Measurements from ENCODE around the gene ATP8A2.

Gene ATP8A2

GRCh38 chr13:25874907-25875306, 503.1 kb downstream of the ATP8A2 start:
- no peak for TF ChIP-seq CTCF (IDR thresholded peaks at IDR 0.05)

GRCh38 chr13:25876247-25876646, 504.5 kb downstream of the ATP8A2 start:
- TF ChIP-seq CTCF (IDR thresholded peaks at IDR 0.05): no peak

- TF ChIP-seq CTCF (IDR thresholded peaks at IDR 0.05): no peak
These were observed 507.7 kb downstream of the ATP8A2 start for GRCh38 chr13:25879466-25879865.

- no peak for TF ChIP-seq CTCF (IDR thresholded peaks at IDR 0.05)
These were observed 509.6 kb downstream of the ATP8A2 start for GRCh38 chr13:25881136-25881926.

GRCh38 chr13:25881971-25882451, 510.2 kb downstream of the ATP8A2 start:
- TF ChIP-seq CTCF (IDR thresholded peaks at IDR 0.05): no peak

- TF ChIP-seq CTCF (IDR thresholded peaks at IDR 0.05): no peak
These were observed 510.9 kb downstream of the ATP8A2 start for GRCh38 chr13:25882466-25883357.

GRCh38 chr13:25885418-25885817, 513.6 kb downstream of the ATP8A2 start:
- no peak for TF ChIP-seq CTCF (IDR thresholded peaks at IDR 0.05)

Data from LNCAP (cell line).